ENCODE measurements around the gene CAPN9. TPM values are rescaled to one million over a fixed set of nuclear protein-coding genes. Genes with fewer than 3 reads are reported as not detected.

CAPN9 gene
- total and polyA plus RNA-seq, 2 donors (not counting 3 experiments of a cell fraction or from before 2014, with no cell fraction given), result not detected

DNA sequence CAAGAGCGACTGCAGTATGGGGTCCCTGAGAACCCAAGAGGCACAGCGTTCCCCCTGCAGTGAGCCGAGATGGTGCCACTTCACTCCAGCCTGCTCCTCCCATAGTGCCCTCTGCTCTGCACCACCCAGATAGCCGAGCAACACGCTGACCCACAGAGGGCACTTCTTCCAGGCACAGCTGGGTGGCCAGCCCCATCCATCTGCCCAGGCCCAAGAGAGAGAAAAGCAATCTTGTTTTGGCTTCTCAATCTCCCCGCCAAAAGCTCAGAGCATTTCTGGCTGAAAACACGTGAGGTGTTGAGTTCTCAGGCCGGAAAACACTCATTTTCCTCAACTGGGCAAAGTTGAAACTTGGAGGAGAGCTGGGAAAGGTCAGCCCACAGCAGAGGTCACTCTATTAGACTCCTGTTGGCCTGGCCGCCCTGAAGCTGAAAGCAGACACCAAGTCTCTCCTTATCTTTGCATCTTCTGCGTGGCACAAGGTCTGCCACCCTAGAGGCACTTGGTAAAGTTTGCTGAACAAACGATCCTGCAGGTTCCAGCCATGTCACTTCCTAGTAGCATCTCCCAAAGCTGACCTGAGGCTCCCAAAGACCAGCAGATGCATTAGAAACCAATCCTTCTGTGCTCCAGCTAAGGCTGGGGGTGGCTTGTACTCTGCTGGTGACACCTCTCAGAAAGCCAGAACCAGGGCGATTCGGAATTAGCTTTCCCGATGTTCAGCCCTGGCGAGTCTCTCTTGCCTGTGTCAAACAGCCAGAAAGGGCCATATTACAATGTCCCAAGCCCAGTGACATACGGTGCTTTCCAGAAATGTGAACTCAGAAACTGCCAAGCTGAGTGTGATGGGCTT is 10.9 kb downstream of the CAPN9 start:
- POLR2A ChIA-PET, result no interaction called here
- FAIRE-seq, result no peak
- no peak overlapping the region for H3K27ac ChIP-seq (ENCODE audit: insufficient read depth, low read depth, low read length)
- no peak overlapping the region for H3K9ac ChIP-seq (replicated peaks; ENCODE audit: extremely low read depth, insufficient read depth, low read length)
- no TSS peak for BruUV-seq (replicated peaks)
- H3K79me2 ChIP-seq (ENCODE audit: control insufficient read depth, insufficient read depth, low read length), result no peaks in the 10 kb centered on the region
- no peaks in the 10 kb centered on the region for H3K9me3 ChIP-seq (replicated peaks; ENCODE audit: control insufficient read depth, insufficient read depth, low read length)
- no peaks in the 10 kb centered on the region for H3K27me3 ChIP-seq (ENCODE audit: control insufficient read depth in 2 of 2, insufficient read depth in 2 of 2, low read length in 2 of 2)
- H2AFZ ChIP-seq (ENCODE audit: low read depth, low read length), result no peak overlapping the region
- H3K4me3 ChIP-seq (replicated peaks in 1 of 3; ENCODE audit: insufficient read depth in 1 of 3, low read depth in 1 of 3, low read length in 3 of 3), result no peak overlapping the region
- TF ChIP-seq POLR2A (IDR thresholded peaks at IDR 0.05; ENCODE audit: low read depth, low read length) (no peak), MYC (IDR thresholded peaks at IDR 0.05; ENCODE audit: low read depth, low read length) (no peak), EZH2 (IDR thresholded peaks at IDR 0.05; ENCODE audit: borderline replicate concordance, low read depth, low read length, severe bottlenecking) (no peak)
- TF ChIP-seq, protein P1, sequence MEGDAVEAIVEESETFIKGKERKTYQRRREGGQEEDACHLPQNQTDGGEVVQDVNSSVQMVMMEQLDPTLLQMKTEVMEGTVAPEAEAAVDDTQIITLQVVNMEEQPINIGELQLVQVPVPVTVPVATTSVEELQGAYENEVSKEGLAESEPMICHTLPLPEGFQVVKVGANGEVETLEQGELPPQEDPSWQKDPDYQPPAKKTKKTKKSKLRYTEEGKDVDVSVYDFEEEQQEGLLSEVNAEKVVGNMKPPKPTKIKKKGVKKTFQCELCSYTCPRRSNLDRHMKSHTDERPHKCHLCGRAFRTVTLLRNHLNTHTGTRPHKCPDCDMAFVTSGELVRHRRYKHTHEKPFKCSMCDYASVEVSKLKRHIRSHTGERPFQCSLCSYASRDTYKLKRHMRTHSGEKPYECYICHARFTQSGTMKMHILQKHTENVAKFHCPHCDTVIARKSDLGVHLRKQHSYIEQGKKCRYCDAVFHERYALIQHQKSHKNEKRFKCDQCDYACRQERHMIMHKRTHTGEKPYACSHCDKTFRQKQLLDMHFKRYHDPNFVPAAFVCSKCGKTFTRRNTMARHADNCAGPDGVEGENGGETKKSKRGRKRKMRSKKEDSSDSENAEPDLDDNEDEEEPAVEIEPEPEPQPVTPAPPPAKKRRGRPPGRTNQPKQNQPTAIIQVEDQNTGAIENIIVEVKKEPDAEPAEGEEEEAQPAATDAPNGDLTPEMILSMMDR (IDR thresholded peaks at IDR 0.05; ENCODE audit: extremely low read depth in 1 of 2, insufficient read depth in 1 of 2, low read depth in 1 of 2, low read length in 2 of 2), result no peak
- H3K9me1 ChIP-seq (replicated peaks; ENCODE audit: control insufficient read depth, extremely low read depth, insufficient read depth, low read length), result no peaks in the 10 kb centered on the region
- no peaks in the 10 kb centered on the region for H3K4me1 ChIP-seq (ENCODE audit: control insufficient read depth, extremely low read depth, insufficient read depth, low read length)
- H3K4me2 ChIP-seq (ENCODE audit: insufficient read depth, low read length), result no peak overlapping the region
- intact Hi-C loops (cut with micrococcal nuclease) (no loop called here), dilution Hi-C loops (cut with MboI; ENCODE audit: extremely low pct_ligation_motif_present, low sequenced_read_pairs) (no loop called here)
- H3K36me3 ChIP-seq (ENCODE audit: control insufficient read depth in 2 of 2, extremely low read depth in 1 of 2, insufficient read depth in 2 of 2, low read length in 2 of 2), result no peaks in the 10 kb centered on the region
- no peaks in the 10 kb centered on the region for H4K20me1 ChIP-seq (replicated peaks; ENCODE audit: control insufficient read depth, extremely low read depth, insufficient read depth, low read length)
- no peak for DNase-seq (ENCODE audit: low read depth, low spot score)
- CTCF ChIA-PET, result no interaction called here
